ENCODE data around the gene COL19A1. TPM values are rescaled to one million over a fixed set of nuclear protein-coding genes. Genes with fewer than 3 reads are reported as not detected.
"Not testable (repeated sequence)": the region's sequence is repeated elsewhere in the genome, so short reads cannot be mapped to it uniquely, and the experiment has no call there.

The COL19A1 gene
- total and polyA plus RNA-seq, 2 donors from 2014 or later: 0.60 to 1.1 TPM

DNA sequence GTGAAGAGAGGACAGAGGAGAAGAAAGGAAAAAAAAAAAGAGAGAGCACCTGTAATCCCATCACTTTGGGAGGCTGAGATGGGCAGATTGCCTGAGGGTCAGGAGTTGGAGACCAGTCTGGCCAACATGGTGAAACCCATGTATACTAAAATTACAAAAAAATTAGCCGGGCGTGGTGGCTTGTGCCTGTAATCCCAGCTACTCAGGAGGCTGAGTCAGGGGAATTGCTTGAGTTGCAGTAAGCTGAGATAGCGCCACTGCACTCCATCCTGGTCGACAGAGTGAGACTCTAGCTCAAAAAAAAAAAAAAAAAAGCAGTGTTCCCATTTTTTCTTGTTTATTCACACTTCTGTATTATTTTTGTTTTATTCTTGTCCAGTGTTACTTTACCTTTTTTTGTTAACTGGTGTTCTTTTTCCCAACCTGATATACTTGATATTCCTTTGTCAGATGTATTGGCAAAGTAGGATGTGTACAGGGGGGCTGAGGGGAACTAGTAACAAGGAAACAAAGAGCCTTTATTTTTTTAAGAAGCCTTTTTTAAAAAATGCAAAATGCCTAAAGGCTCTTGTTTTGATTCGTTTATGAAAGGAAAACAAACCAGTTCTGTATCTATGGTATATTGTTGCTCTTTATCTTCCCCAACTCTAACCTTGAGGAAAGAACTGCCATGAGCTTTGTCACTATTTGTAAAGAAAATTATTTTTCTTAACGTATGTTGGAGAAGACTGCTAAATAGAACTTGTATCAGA, 22.3 kb downstream of the COL19A1 start:
- H3K27me3 ChIP-seq (ENCODE audit: control insufficient read depth, insufficient read depth, low read length): no peaks in the 10 kb centered on the region
- FAIRE-seq (no peak), DNase-seq (no peak)
- no peaks in the 10 kb centered on the region for H3K4me1 ChIP-seq (ENCODE audit: control insufficient read depth in 2 of 3, insufficient read depth in 2 of 3, low read depth in 1 of 3, low read length in 3 of 3)
- H3K36me3 ChIP-seq (ENCODE audit: control insufficient read depth in 2 of 3, insufficient read depth in 3 of 3, low read length in 3 of 3): no peaks in the 10 kb centered on the region
- H3K9ac ChIP-seq (ENCODE audit: low read length in 3 of 3): no peak overlapping the region
- no peaks in the 10 kb centered on the region for H3K9me3 ChIP-seq (ENCODE audit: control insufficient read depth in 2 of 3, insufficient read depth in 1 of 3, low read length in 3 of 3)
- TF ChIP-seq, protein P1, sequence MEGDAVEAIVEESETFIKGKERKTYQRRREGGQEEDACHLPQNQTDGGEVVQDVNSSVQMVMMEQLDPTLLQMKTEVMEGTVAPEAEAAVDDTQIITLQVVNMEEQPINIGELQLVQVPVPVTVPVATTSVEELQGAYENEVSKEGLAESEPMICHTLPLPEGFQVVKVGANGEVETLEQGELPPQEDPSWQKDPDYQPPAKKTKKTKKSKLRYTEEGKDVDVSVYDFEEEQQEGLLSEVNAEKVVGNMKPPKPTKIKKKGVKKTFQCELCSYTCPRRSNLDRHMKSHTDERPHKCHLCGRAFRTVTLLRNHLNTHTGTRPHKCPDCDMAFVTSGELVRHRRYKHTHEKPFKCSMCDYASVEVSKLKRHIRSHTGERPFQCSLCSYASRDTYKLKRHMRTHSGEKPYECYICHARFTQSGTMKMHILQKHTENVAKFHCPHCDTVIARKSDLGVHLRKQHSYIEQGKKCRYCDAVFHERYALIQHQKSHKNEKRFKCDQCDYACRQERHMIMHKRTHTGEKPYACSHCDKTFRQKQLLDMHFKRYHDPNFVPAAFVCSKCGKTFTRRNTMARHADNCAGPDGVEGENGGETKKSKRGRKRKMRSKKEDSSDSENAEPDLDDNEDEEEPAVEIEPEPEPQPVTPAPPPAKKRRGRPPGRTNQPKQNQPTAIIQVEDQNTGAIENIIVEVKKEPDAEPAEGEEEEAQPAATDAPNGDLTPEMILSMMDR (IDR thresholded peaks at IDR 0.05; ENCODE audit: borderline replicate concordance, extremely low read depth, insufficient read depth): no peak
- H3K4me3 ChIP-seq (ENCODE audit: low read length in 3 of 3): no peak overlapping the region
- no peak overlapping the region for H3K27ac ChIP-seq (ENCODE audit: low read depth in 2 of 2, low read length in 2 of 2)
- intact Hi-C loops (cut with DNase I): no loop called here

DNA sequence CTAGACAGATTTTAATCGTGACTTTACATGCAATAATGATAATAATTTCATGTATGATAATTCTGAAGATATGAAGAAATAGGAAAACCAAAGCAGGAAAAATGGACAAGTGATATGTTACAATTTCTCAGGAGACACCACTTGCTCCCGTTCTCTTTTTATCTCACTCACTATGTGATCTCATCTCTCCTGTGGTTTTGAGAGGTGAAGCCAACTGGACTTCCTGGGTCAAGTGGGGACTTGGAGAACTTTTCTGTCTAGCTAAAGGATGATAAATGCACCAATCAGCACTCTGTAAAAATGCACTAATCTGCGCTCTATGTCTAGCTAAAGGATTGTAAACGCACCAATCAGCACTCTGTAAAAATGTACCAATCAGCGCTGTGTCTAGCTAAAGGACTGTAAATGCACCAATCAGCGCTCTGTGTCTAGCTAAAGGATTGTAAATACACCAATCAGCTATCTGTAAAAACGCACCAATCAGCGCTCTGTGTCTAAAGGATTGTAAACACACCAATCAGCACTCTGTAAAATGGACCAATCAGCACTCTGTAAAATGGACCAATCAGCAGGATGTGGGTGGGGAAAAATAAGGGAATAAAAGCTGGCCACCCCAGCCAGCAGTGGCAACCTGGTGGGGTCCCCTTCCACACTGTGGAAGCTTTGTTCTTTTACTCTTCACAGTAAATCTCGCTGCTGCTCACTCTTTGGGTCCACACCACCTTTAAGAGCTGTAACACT, 23.0 kb downstream of the COL19A1 start:
- DNase-seq; H3K9me3 ChIP-seq (ENCODE audit: control insufficient read depth in 2 of 3, insufficient read depth in 1 of 3, low read length in 3 of 3); H3K9ac ChIP-seq (ENCODE audit: low read length in 3 of 3); FAIRE-seq; H3K4me1 ChIP-seq (ENCODE audit: control insufficient read depth in 2 of 3, insufficient read depth in 2 of 3, low read depth in 1 of 3, low read length in 3 of 3); intact Hi-C loops (cut with DNase I); H3K36me3 ChIP-seq (ENCODE audit: control insufficient read depth in 2 of 3, insufficient read depth in 3 of 3, low read length in 3 of 3); H3K27me3 ChIP-seq (ENCODE audit: control insufficient read depth, insufficient read depth, low read length); H3K4me3 ChIP-seq (ENCODE audit: low read length in 3 of 3); H3K27ac ChIP-seq (ENCODE audit: low read depth in 2 of 2, low read length in 2 of 2): not testable (repeated sequence)

DNA sequence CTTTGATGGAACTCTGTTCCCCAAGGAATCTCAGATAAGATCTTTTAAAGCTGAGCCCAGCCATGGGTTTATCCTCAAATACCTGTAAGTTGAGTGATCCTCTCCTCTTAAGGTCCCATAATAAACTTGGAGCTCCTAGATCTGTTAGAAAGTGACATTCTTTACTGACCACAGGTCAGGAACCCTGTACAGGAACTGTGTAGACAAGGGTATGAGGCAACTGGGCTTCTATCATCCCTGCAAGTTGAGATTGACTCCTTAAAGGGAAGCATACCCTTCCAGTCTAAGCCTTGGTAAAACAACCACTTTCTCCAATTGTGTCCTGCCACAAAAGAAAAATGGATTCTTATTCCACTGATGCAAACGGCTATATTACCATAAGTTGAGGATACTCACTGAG, 26.2 kb downstream of the COL19A1 start:
- intact Hi-C loops (cut with DNase I); H3K36me3 ChIP-seq (ENCODE audit: control insufficient read depth in 2 of 3, insufficient read depth in 3 of 3, low read length in 3 of 3): not testable (repeated sequence)

DNA sequence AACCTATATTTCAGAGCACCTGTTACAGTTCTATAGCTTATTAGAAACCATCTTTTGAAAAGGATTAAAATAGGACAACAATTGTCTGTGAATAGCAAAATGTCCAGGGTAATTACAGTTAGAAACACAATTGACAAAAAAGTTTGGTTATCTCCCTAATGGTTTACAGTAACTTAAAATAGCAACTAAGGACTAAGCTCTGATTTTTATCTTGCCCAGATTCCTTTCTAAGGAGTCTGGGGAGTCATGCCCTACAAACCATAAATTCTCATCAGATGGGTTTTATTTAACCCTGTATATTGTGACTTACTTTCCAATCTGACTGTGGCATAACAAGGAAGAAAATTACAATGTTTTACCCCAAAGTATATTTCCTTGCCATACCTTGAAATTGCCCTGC, 26.9 kb downstream of the COL19A1 start:
- FAIRE-seq: not testable (repeated sequence)

More for the DNA sequence above, 26.2 kb downstream of the COL19A1 start:
- DNase-seq; H3K27me3 ChIP-seq (ENCODE audit: control insufficient read depth, insufficient read depth, low read length); H3K4me3 ChIP-seq (ENCODE audit: low read length in 3 of 3); H3K4me1 ChIP-seq (ENCODE audit: control insufficient read depth in 2 of 3, insufficient read depth in 2 of 3, low read depth in 1 of 3, low read length in 3 of 3); FAIRE-seq; H3K27ac ChIP-seq (ENCODE audit: low read depth in 2 of 2, low read length in 2 of 2); H3K9me3 ChIP-seq (ENCODE audit: control insufficient read depth in 2 of 3, insufficient read depth in 1 of 3, low read length in 3 of 3); H3K9ac ChIP-seq (ENCODE audit: low read length in 3 of 3): not testable (repeated sequence)

More for the DNA sequence above, 26.9 kb downstream of the COL19A1 start:
- H3K9me3 ChIP-seq (ENCODE audit: control insufficient read depth in 2 of 3, insufficient read depth in 1 of 3, low read length in 3 of 3); DNase-seq; intact Hi-C loops (cut with DNase I); H3K4me3 ChIP-seq (ENCODE audit: low read length in 3 of 3); H3K4me1 ChIP-seq (ENCODE audit: control insufficient read depth in 2 of 3, insufficient read depth in 2 of 3, low read depth in 1 of 3, low read length in 3 of 3); H3K9ac ChIP-seq (ENCODE audit: low read length in 3 of 3); H3K36me3 ChIP-seq (ENCODE audit: control insufficient read depth in 2 of 3, insufficient read depth in 3 of 3, low read length in 3 of 3); H3K27me3 ChIP-seq (ENCODE audit: control insufficient read depth, insufficient read depth, low read length); H3K27ac ChIP-seq (ENCODE audit: low read depth in 2 of 2, low read length in 2 of 2): not testable (repeated sequence)
